Measurements from ENCODE around the gene TMEM178B. TPM values are rescaled to one million over a fixed set of nuclear protein-coding genes. Genes with fewer than 3 reads are reported as not detected.

The TMEM178B gene
- total and polyA plus RNA-seq, 2 of the 4 experiments (the other 2 are of a cell fraction), result under 0.01 to 0.05 TPM

GRCh38 chr7:141288626-141289025 is 214.8 kb downstream of the TMEM178B start:
- TF ChIP-seq MXI1 (IDR thresholded peaks at IDR 0.05; ENCODE audit: borderline replicate concordance, low read depth, low read length) (no peak), CHD1 (IDR thresholded peaks at IDR 0.05; ENCODE audit: low read depth, low read length) (no peak), RFX5 (IDR thresholded peaks at IDR 0.05; ENCODE audit: low read depth, low read length) (no peak), MAFK (IDR thresholded peaks at IDR 0.05; ENCODE audit: low read depth, low read length) (no peak), CEBPB (IDR thresholded peaks at IDR 0.05; ENCODE audit: low read depth, low read length) (no peak), RCOR1 (IDR thresholded peaks at IDR 0.05; ENCODE audit: insufficient replicate concordance, low read length) (no peak), BHLHE40 (IDR thresholded peaks at IDR 0.05; ENCODE audit: low read depth, low read length) (no peak), CTCF (conservative IDR thresholded peaks at IDR 0.05; ENCODE audit: low read depth, low read length) (no peak), RAD21 (IDR thresholded peaks at IDR 0.05; ENCODE audit: low read length) (no peak), POLR2A (IDR thresholded peaks at IDR 0.05; ENCODE audit: low read depth, low read length) (no peak)

More at GRCh38 chr7:141288626-141289025, 214.8 kb downstream of the TMEM178B start:
- ChIA-PET POLR2A (ENCODE audit: unreplicated experiment) (no interaction called here), CTCF (no interaction called here)
- H3K23ac ChIP-seq (ENCODE audit: low read depth, low read length), result no peak overlapping the region
- no peak overlapping the region for H3K4ac ChIP-seq (ENCODE audit: low read depth, low read length)
- no peaks in the 10 kb centered on the region for H3K79me1 ChIP-seq (ENCODE audit: low read depth in 1 of 2, low read length in 2 of 2)
- no peak overlapping the region for H3K14ac ChIP-seq (replicated peaks; ENCODE audit: low read depth, low read length)
- DNase-seq, result no peak
- no TSS peak for BruUV-seq (replicated peaks)
- H4K91ac ChIP-seq (ENCODE audit: insufficient read depth, low read depth, low read length), result no peak overlapping the region
- WGBS, 2 experiments (ENCODE audit: extremely low coverage in 2 of 2, insufficient read length in 1 of 2), result 71% methylated on average over 6 of the region's 7 CpGs; no CpG with 5 or more reads in 1 of the 2 experiments
- H3K27me3 ChIP-seq (ENCODE audit: control insufficient read depth, insufficient read depth, low read length), result no peaks in the 10 kb centered on the region
- no peak overlapping the region for H4K8ac ChIP-seq (ENCODE audit: low read depth in 2 of 2, low read length in 2 of 2)
- H3K4me2 ChIP-seq (ENCODE audit: low read depth, low read length), result no peak overlapping the region
- no peak overlapping the region for H4K5ac ChIP-seq (ENCODE audit: low read depth, low read length)
- dilution Hi-C loops (cut with HindIII; ENCODE audit: low sequenced_read_pairs, unreplicated experiment) (no loop called here), intact Hi-C loops (cut with micrococcal nuclease) (no loop called here), in situ Hi-C loops (cut with MboI; ENCODE audit: low sequenced_read_pairs) (no loop called here)
- H2AK5ac ChIP-seq (ENCODE audit: low read depth, low read length), result no peak overlapping the region
- H2BK15ac ChIP-seq (ENCODE audit: low read depth, low read length), result no peak overlapping the region
- H3K27ac ChIP-seq (ENCODE audit: insufficient read depth, low read length), result no peak overlapping the region
- H2AK9ac ChIP-seq (replicated peaks; ENCODE audit: low read depth, low read length, poor library complexity), result no peak overlapping the region
- H3K9me1 ChIP-seq (ENCODE audit: insufficient read depth, low read length), result no peaks in the 10 kb centered on the region
- no peaks in the 10 kb centered on the region for H4K20me1 ChIP-seq (ENCODE audit: insufficient read depth, low read length)
- H3K4me1 ChIP-seq (ENCODE audit: control insufficient read depth, insufficient read depth, low read length), result no peaks in the 10 kb centered on the region
- no peak overlapping the region for H2BK120ac ChIP-seq (ENCODE audit: low read depth, low read length)
- no peak overlapping the region for H3K9ac ChIP-seq (ENCODE audit: low read depth, low read length)
- no peak overlapping the region for H3K18ac ChIP-seq (ENCODE audit: low read depth, low read length)
- H3K56ac ChIP-seq (ENCODE audit: extremely low read depth, insufficient read depth, low read length), result no peak overlapping the region
- no peak overlapping the region for H2BK5ac ChIP-seq (ENCODE audit: low read depth, low read length, poor library complexity, severe bottlenecking)
- no peak overlapping the region for H2BK20ac ChIP-seq (ENCODE audit: low read depth, low read length)
- H3K4me3 ChIP-seq (ENCODE audit: insufficient read depth, low read depth, low read length), result no peak overlapping the region
- no peak for ATAC-seq (ENCODE audit: low read depth)
- H3K9me3 ChIP-seq (ENCODE audit: control insufficient read depth, insufficient read depth, low read length), result peaks cover 7% of the 10 kb centered on the region
- H3K36me3 ChIP-seq (ENCODE audit: control insufficient read depth, insufficient read depth, low read length), result no peaks in the 10 kb centered on the region
- H2AFZ ChIP-seq (replicated peaks; ENCODE audit: low read length, poor library complexity), result no peak overlapping the region

Measured in IMR-90 (cell line).